ENCODE results near the gene OTUD3. TPM values are rescaled to one million over a fixed set of nuclear protein-coding genes. Genes with fewer than 3 reads are reported as not detected.

The OTUD3 gene
- total and polyA plus RNA-seq, 9 of the 15 experiments (the other 6 are each of a cell fraction or from before 2014, with no cell fraction given), result 2.0 to 16.6 (median 11.0) TPM

DNA sequence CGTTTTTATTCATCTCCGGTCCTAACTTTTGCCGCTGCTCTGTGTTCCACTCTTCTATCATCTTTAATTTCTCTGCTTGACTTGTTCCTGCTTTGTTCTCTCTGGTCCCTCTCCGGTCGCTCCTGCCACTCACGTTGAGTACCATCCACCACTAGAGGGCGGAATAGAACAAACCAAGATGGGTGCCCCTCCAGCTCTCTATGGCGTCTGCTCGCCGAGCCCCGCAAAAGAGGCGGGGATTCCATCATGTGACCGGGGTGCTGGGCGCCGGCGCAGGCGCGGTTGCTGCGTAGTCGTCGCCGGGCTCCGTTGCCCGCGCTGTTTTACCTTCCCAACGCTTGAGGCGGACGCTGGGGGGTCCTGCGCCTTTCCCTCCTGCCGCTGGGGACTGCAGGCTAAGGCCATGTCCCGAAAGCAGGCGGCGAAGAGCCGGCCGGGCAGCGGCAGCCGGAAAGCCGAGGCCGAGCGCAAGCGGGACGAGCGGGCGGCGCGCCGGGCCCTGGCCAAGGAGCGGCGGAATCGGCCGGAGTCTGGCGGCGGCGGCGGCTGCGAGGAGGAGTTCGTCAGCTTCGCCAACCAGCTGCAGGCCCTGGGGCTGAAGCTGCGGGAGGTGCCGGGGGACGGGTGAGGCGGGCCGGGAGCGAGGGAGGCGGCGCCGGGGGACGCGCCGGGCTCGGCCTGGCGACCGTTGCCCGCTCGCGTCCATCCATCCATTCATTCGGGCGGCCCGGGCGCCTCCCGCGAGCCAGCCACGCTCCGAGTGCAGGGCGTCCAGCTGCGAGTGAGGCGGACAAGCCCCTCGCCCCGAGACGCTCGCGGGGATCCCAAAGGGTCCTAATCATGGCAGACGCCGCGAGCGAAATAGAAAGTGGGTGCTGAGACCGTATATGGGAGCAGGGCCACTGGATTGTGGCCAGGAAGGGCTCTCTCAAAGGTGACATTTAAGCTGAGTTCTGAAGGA, at the start of gene OTUD3 (continued):
- TF ChIP-seq CBFA2T2 (conservative IDR thresholded peaks at IDR 0.05) (peak; percentile 72), ESRRB (CRISPR knock-in tag; IDR thresholded peaks at IDR 0.05; ENCODE audit: borderline replicate concordance) (no peak), ZNF134 (CRISPR knock-in tag; conservative IDR thresholded peaks at IDR 0.05) (no peak), KLF16 (IDR thresholded peaks at IDR 0.05) (0 out of 2 replicates have a peak, but pooled peaks have one; percentile 34), DIDO1 (tag; IDR thresholded peaks at IDR 0.05; ENCODE audit: low read depth) (no peak; the same call in 1 of the 2 replicates), MBD2 (IDR thresholded peaks at IDR 0.05; ENCODE audit: borderline replicate concordance, low read depth) (peak; percentile 59), HMG20A (CRISPR knock-in tag; conservative IDR thresholded peaks at IDR 0.05) (no peak), POLR2A (conservative IDR thresholded peaks at IDR 0.05) (peak; percentile 89), NR3C1 (CRISPR knock-in tag; IDR thresholded peaks at IDR 0.05) (no peak), CSDE1 (IDR thresholded peaks at IDR 0.05) (no peak), TAF15 (IDR thresholded peaks at IDR 0.05; ENCODE audit: low read depth, low read length) (no peak), SNIP1 (IDR thresholded peaks at IDR 0.05; ENCODE audit: low read depth) (peak; percentile 49; the same call in 1 of the 2 replicates), TAF1 (IDR thresholded peaks at IDR 0.05; ENCODE audit: control insufficient read depth, extremely low read depth, insufficient read depth, low read length, severe bottlenecking) (peak; percentile 67), SOX6 (IDR thresholded peaks at IDR 0.05) (peak; percentile 69), ZNF165 (CRISPR knock-in tag; IDR thresholded peaks at IDR 0.05; ENCODE audit: borderline replicate concordance) (no peak), EHMT2 (IDR thresholded peaks at IDR 0.05) (no peak), ZFP1 (CRISPR knock-in tag; IDR thresholded peaks at IDR 0.05) (no peak), NCOA1 (IDR thresholded peaks at IDR 0.05; ENCODE audit: low read depth) (no peak), ZNF384 (IDR thresholded peaks at IDR 0.05; ENCODE audit: low read depth, low read length) (no peak)
- TF ChIP-seq, protein P1, sequence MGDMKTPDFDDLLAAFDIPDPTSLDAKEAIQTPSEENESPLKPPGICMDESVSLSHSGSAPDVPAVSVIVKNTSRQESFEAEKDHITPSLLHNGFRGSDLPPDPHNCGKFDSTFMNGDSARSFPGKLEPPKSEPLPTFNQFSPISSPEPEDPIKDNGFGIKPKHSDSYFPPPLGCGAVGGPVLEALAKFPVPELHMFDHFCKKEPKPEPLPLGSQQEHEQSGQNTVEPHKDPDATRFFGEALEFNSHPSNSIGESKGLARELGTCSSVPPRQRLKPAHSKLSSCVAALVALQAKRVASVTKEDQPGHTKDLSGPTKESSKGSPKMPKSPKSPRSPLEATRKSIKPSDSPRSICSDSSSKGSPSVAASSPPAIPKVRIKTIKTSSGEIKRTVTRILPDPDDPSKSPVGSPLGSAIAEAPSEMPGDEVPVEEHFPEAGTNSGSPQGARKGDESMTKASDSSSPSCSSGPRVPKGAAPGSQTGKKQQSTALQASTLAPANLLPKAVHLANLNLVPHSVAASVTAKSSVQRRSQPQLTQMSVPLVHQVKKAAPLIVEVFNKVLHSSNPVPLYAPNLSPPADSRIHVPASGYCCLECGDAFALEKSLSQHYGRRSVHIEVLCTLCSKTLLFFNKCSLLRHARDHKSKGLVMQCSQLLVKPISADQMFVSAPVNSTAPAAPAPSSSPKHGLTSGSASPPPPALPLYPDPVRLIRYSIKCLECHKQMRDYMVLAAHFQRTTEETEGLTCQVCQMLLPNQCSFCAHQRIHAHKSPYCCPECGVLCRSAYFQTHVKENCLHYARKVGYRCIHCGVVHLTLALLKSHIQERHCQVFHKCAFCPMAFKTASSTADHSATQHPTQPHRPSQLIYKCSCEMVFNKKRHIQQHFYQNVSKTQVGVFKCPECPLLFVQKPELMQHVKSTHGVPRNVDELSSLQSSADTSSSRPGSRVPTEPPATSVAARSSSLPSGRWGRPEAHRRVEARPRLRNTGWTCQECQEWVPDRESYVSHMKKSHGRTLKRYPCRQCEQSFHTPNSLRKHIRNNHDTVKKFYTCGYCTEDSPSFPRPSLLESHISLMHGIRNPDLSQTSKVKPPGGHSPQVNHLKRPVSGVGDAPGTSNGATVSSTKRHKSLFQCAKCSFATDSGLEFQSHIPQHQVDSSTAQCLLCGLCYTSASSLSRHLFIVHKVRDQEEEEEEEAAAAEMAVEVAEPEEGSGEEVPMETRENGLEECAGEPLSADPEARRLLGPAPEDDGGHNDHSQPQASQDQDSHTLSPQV (IDR thresholded peaks at IDR 0.05), result peak; percentile 30; the same call in 1 of the 2 replicates
- TF ChIP-seq, protein P2, sequence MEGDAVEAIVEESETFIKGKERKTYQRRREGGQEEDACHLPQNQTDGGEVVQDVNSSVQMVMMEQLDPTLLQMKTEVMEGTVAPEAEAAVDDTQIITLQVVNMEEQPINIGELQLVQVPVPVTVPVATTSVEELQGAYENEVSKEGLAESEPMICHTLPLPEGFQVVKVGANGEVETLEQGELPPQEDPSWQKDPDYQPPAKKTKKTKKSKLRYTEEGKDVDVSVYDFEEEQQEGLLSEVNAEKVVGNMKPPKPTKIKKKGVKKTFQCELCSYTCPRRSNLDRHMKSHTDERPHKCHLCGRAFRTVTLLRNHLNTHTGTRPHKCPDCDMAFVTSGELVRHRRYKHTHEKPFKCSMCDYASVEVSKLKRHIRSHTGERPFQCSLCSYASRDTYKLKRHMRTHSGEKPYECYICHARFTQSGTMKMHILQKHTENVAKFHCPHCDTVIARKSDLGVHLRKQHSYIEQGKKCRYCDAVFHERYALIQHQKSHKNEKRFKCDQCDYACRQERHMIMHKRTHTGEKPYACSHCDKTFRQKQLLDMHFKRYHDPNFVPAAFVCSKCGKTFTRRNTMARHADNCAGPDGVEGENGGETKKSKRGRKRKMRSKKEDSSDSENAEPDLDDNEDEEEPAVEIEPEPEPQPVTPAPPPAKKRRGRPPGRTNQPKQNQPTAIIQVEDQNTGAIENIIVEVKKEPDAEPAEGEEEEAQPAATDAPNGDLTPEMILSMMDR (IDR thresholded peaks at IDR 0.05 in 2 of 3, conservative IDR thresholded peaks at IDR 0.05 in 1 of 3; ENCODE audit: insufficient read depth in 2 of 3, low read depth in 1 of 3, low read length in 3 of 3), result peak; percentile 81 to 98 (median 93)
- TF ChIP-seq, protein P3, sequence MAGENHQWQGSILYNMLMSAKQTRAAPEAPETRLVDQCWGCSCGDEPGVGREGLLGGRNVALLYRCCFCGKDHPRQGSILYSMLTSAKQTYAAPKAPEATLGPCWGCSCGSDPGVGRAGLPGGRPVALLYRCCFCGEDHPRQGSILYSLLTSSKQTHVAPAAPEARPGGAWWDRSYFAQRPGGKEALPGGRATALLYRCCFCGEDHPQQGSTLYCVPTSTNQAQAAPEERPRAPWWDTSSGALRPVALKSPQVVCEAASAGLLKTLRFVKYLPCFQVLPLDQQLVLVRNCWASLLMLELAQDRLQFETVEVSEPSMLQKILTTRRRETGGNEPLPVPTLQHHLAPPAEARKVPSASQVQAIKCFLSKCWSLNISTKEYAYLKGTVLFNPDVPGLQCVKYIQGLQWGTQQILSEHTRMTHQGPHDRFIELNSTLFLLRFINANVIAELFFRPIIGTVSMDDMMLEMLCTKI (IDR thresholded peaks at IDR 0.05; ENCODE audit: partially characterized antibody), result no peak
